MM.1S (cell line): ENCODE results near the gene CPS1.

Source experiments
- DNase-seq: peaks from one replicate; pipeline ENCODE4 v3.0.0-alpha.2; 2015
- H2AFZ ChIP-seq: fragments of 300-600 bp; sonication (generic); 2 replicates; pipeline ENCODE4 v1.6.0; 2016; ENCODE audit warnings: antibody characterized with exemption, low read length
- H3F3A ChIP-seq: fragments of 300-600 bp; sonication (generic); 2 replicates; pipeline ENCODE4 v1.6.1; 2016; ENCODE audit warnings: mild to moderate bottlenecking, antibody characterized with exemption, low read length, moderate library complexity, mixed read lengths; ENCODE audit not compliant: insufficient read depth
- H3K27ac ChIP-seq: fragments of 300-600 bp; sonication (generic); 2 replicates; pipeline ENCODE4 v1.5.1; 2016; ENCODE audit warnings: mild to moderate bottlenecking, low read length
- H3K27me3 ChIP-seq: fragments of 300-600 bp; sonication (generic); replicated peaks from 2 replicates; pipeline ENCODE4 v1.6.0; 2016; ENCODE audit warnings: low read length; ENCODE audit not compliant: insufficient read depth
- H3K36me3 ChIP-seq: fragments of 300-600 bp; sonication (generic); replicated peaks from 2 replicates; pipeline ENCODE4 v1.6.1; 2016; ENCODE audit warnings: mild to moderate bottlenecking, low read length, mixed read lengths; ENCODE audit not compliant: insufficient read depth
- H3K4me1 ChIP-seq: fragments of 300-600 bp; sonication (generic); 2 replicates; pipeline ENCODE4 v1.6.1; 2016; ENCODE audit warnings: low read length, mixed read lengths
- H3K4me2 ChIP-seq: fragments of 300-600 bp; sonication (generic); 2 replicates; pipeline ENCODE4 v1.6.0; 2016; ENCODE audit warnings: low read depth, low read length
- H3K4me3 ChIP-seq: fragments of 300-600 bp; sonication (generic); 2 replicates; pipeline ENCODE4 v1.5.1; 2016; ENCODE audit warnings: low read length, mixed read lengths
- H3K79me2 ChIP-seq: fragments of 300-600 bp; sonication (generic); 2 replicates; pipeline ENCODE4 v1.6.1; 2016; ENCODE audit warnings: mixed run types, low read length, mixed read lengths
- H3K9ac ChIP-seq: fragments of 300-600 bp; sonication (generic); 2 replicates; pipeline ENCODE4 v1.6.1; 2016; ENCODE audit warnings: low read length, mixed read lengths
- H3K9me2 ChIP-seq: fragments of 300-600 bp; sonication (generic); replicated peaks from 2 replicates; pipeline ENCODE4 v1.6.1; 2016; ENCODE audit warnings: mild to moderate bottlenecking, low read length, mixed read lengths; ENCODE audit not compliant: insufficient read depth
- H3K9me3 ChIP-seq: fragments of 300-600 bp; sonication (generic); replicated peaks from 2 replicates; pipeline ENCODE4 v1.6.1; 2016; ENCODE audit warnings: mild to moderate bottlenecking, low read length, mixed read lengths; ENCODE audit not compliant: insufficient read depth
- H4K20me1 ChIP-seq: fragments of 300-600 bp; sonication (generic); 2 replicates; pipeline ENCODE4 v1.6.1; 2016; ENCODE audit warnings: mild to moderate bottlenecking, low read length, moderate library complexity, mixed read lengths; ENCODE audit not compliant: insufficient read depth
- CTCF ChIP-seq: fragments of 300-600 bp; sonication (generic); IDR thresholded peaks from 2 replicates; pipeline ENCODE4 v1.5.1; 2016; ENCODE audit warnings: antibody characterized with exemption, low read length, mixed read lengths
- EZH2 ChIP-seq: fragments of 300-600 bp; sonication (generic); optimal IDR thresholded peaks from 2 replicates; pipeline ENCODE3; 2017; ENCODE audit warnings: low read depth, mild to moderate bottlenecking, antibody characterized with exemption, low read length, mixed read lengths
- EZH2phosphoT487 ChIP-seq: fragments of 300-600 bp; sonication (generic); IDR thresholded peaks from 2 replicates; pipeline ENCODE4 v1.6.1; 2018; ENCODE audit warnings: antibody characterized with exemption, low read length

Gene CPS1

GRCh38 chr2:210562502-210563080 is 6.2 kb downstream of the CPS1 start:
- Histone ChIP-seq H3K4me2 (no peak overlapping the region), H3K36me3 (no peaks in the 10 kb centered on the region), H3K9me3 (no peaks in the 10 kb centered on the region), H3K4me1 (no peaks in the 10 kb centered on the region), H2AFZ (no peak overlapping the region), H3K4me3 (no peak overlapping the region), H3K27ac (no peak overlapping the region), H3K27me3 (no peaks in the 10 kb centered on the region), H3K9ac (no peak overlapping the region), H3K9me2 (no peaks in the 10 kb centered on the region), H3K79me2 (no peaks in the 10 kb centered on the region), H4K20me1 (no peaks in the 10 kb centered on the region), H3F3A (no peaks in the 10 kb centered on the region)
- no peak for DNase-seq
- TF ChIP-seq EZH2phosphoT487, result no peak
- no peak for TF ChIP-seq EZH2
- no peak for TF ChIP-seq CTCF

GRCh38 chr2:210567279-210567678 is 10.9 kb downstream of the CPS1 start:
- Histone ChIP-seq H4K20me1 (no peaks in the 10 kb centered on the region), H3K9ac (no peak overlapping the region), H3K9me2 (no peaks in the 10 kb centered on the region), H3F3A (no peaks in the 10 kb centered on the region), H3K27ac (no peak overlapping the region), H3K79me2 (no peaks in the 10 kb centered on the region), H3K4me1 (no peaks in the 10 kb centered on the region), H3K36me3 (no peaks in the 10 kb centered on the region), H3K4me3 (no peak overlapping the region), H3K27me3 (no peaks in the 10 kb centered on the region), H3K9me3 (no peaks in the 10 kb centered on the region), H2AFZ (no peak overlapping the region), H3K4me2 (no peak overlapping the region)
- no peak for TF ChIP-seq EZH2
- no peak for TF ChIP-seq CTCF
- no peak for TF ChIP-seq EZH2phosphoT487
- no peak for DNase-seq

- no peaks in the 10 kb centered on the region for H3K79me2 ChIP-seq
- no peaks in the 10 kb centered on the region for H3K27me3 ChIP-seq
- no peaks in the 10 kb centered on the region for H3K4me1 ChIP-seq
- no peaks in the 10 kb centered on the region for H3K9me2 ChIP-seq
- H4K20me1 ChIP-seq, result no peaks in the 10 kb centered on the region
- no peak for DNase-seq
- no peak overlapping the region for H3K4me3 ChIP-seq
- H3K9me3 ChIP-seq, result no peaks in the 10 kb centered on the region
- no peak for TF ChIP-seq CTCF
- no peak for TF ChIP-seq EZH2
- no peak for TF ChIP-seq EZH2phosphoT487
- H3K4me2 ChIP-seq, result no peak overlapping the region
- no peak overlapping the region for H2AFZ ChIP-seq
- H3K36me3 ChIP-seq, result no peaks in the 10 kb centered on the region
- no peak overlapping the region for H3K27ac ChIP-seq
- no peaks in the 10 kb centered on the region for H3F3A ChIP-seq
- H3K9ac ChIP-seq, result no peak overlapping the region
Observed at GRCh38 chr2:210568108-210568507, 11.7 kb downstream of the CPS1 start.
